Erythroblast (primary cell): ENCODE results near the gene MATN4.

Source experiments
- DNase-seq, 2 experiments: peaks; one replicate each; lab custom pipeline; 2025; lab: John Stamatoyannopoulos, UW
- GATA1 ChIP-seq: IDR thresholded peaks from 2 replicates; pipeline ENCODE4 v1.6.1; 2011; ENCODE audit warnings: low read depth, mild to moderate bottlenecking, control low read depth, low read length, moderate library complexity
- POLR2A ChIP-seq: IDR thresholded peaks from 2 replicates; pipeline ENCODE4 v1.6.1; 2011; ENCODE audit warnings: mild to moderate bottlenecking, low read length

Gene MATN4

GRCh38 chr20:45297786-45298497 is 10.2 kb downstream of the MATN4 start:
- DNase-seq, result no peak
- no peak for TF ChIP-seq GATA1
- TF ChIP-seq POLR2A, result no peak

GRCh38 chr20:45294659-45295058 is 13.4 kb downstream of the MATN4 start:
- DNase-seq, result no peak
- TF ChIP-seq POLR2A (no peak), GATA1 (no peak)

- TF ChIP-seq GATA1 (no peak), POLR2A (no peak)
- DNase-seq, result no peak
These were observed 14.1 kb downstream of the MATN4 start for GRCh38 chr20:45294003-45294368.

GRCh38 chr20:45293041-45294002 is 14.8 kb downstream of the MATN4 start:
- DNase-seq, result peak; percentile 73 to 78
- TF ChIP-seq POLR2A (no peak), GATA1 (no peak)

- DNase-seq, result no peak
- TF ChIP-seq POLR2A (no peak), GATA1 (no peak)
These were observed 15.8 kb downstream of the MATN4 start for GRCh38 chr20:45292343-45292742.

- TF ChIP-seq POLR2A, result no peak
- TF ChIP-seq GATA1, result no peak
- DNase-seq, result no peak
These were observed 16.6 kb downstream of the MATN4 start for GRCh38 chr20:45291526-45291925.

GRCh38 chr20:45290677-45291355 is 17.3 kb downstream of the MATN4 start:
- TF ChIP-seq GATA1 (no peak), POLR2A (no peak)
- DNase-seq, result peak; percentile 60 to 75

- no peak for DNase-seq
- TF ChIP-seq POLR2A (no peak), GATA1 (no peak)
These were observed 18.0 kb downstream of the MATN4 start for GRCh38 chr20:45289942-45290676.

- no peak for TF ChIP-seq POLR2A
- no peak for TF ChIP-seq GATA1
- no peak for DNase-seq
These were observed 19.2 kb downstream of the MATN4 start for GRCh38 chr20:45288860-45289259.

- no peak for DNase-seq
- TF ChIP-seq POLR2A (no peak), GATA1 (no peak)
These were observed 19.7 kb downstream of the MATN4 start for GRCh38 chr20:45288376-45288775.

- no peak for TF ChIP-seq GATA1
- DNase-seq, result no peak
These were observed 24.5 kb downstream of the MATN4 start for GRCh38 chr20:45283551-45284057.

- no peak for DNase-seq
- TF ChIP-seq GATA1 (no peak), POLR2A (no peak)
These were observed 25.2 kb downstream of the MATN4 start for GRCh38 chr20:45282700-45283550.

- DNase-seq, result no peak
These were observed 28.1 kb downstream of the MATN4 start for GRCh38 chr20:45279992-45280391.

More at GRCh38 chr20:45279992-45280391, 28.1 kb downstream of the MATN4 start:
- TF ChIP-seq POLR2A, result no peak
- no peak for TF ChIP-seq GATA1
